IMR-90 (cell line): ENCODE measurements around the gene VPS37C.

Experiments used
- BHLHE40 ChIP-seq: fragments of 150-350 bp; IDR thresholded peaks from 2 replicates; pipeline ENCODE4 v1.6.1; 2016; ENCODE audit warnings: mild to moderate bottlenecking, low read depth, low read length
- CEBPB ChIP-seq: IDR thresholded peaks from 2 replicates; pipeline ENCODE4 v1.6.1; 2012; ENCODE audit warnings: low read depth, low read length, improper control_type of control experiment
- CHD1 ChIP-seq: IDR thresholded peaks from 2 replicates; pipeline ENCODE4 v1.6.1; 2012; ENCODE audit warnings: low read depth, low read length, improper control_type of control experiment
- MAFK ChIP-seq: IDR thresholded peaks from 2 replicates; pipeline ENCODE4 v1.6.1; 2012; ENCODE audit warnings: low read depth, low read length, improper control_type of control experiment
- MAZ ChIP-seq: IDR thresholded peaks from 2 replicates; pipeline ENCODE4 v1.6.1; 2012; ENCODE audit warnings: low read depth, mild to moderate bottlenecking, low read length, improper control_type of control experiment, moderate library complexity, borderline replicate concordance
- MXI1 ChIP-seq: IDR thresholded peaks from 2 replicates; pipeline ENCODE4 v1.6.1; 2012; ENCODE audit warnings: low read depth, mild to moderate bottlenecking, low read length, moderate library complexity, borderline replicate concordance
- NFE2L2 ChIP-seq: fragments of 150-350 bp; IDR thresholded peaks from 2 replicates; pipeline ENCODE4 v1.6.1; 2016; ENCODE audit warnings: low read depth, mild to moderate bottlenecking, low read length
- POLR2A ChIP-seq: IDR thresholded peaks from 2 replicates; pipeline ENCODE4 v1.6.1; 2012; ENCODE audit warnings: mild to moderate bottlenecking, low read depth, low read length
- RAD21 ChIP-seq: IDR thresholded peaks from 2 replicates; pipeline ENCODE4 v1.6.1; 2012; ENCODE audit warnings: low read length, improper control_type of control experiment
- RCOR1 ChIP-seq: IDR thresholded peaks from 2 replicates; pipeline ENCODE4 v1.6.1; 2012; ENCODE audit warnings: mild to moderate bottlenecking, low read length, improper control_type of control experiment; ENCODE audit not compliant: insufficient replicate concordance
- RFX5 ChIP-seq: IDR thresholded peaks from 2 replicates; pipeline ENCODE4 v1.8.0; 2012; ENCODE audit warnings: low read depth, mild to moderate bottlenecking, low read length, moderate library complexity
- SMC3 ChIP-seq: fragments of 150-350 bp; IDR thresholded peaks from 2 replicates; pipeline ENCODE4 v1.6.1; 2016; ENCODE audit warnings: low read depth, mild to moderate bottlenecking, antibody characterized with exemption, low read length, moderate library complexity
- TF ChIP-seq, protein P1 (sequence below): conservative IDR thresholded peaks from 2 replicates; pipeline ENCODE4 v1.5.1; 2012; ENCODE audit warnings: mild to moderate bottlenecking, low read depth, low read length, improper control_type of control experiment
- TF ChIP-seq, protein P2 (sequence below): fragments of 150-350 bp; IDR thresholded peaks from 2 replicates; pipeline ENCODE4 v1.6.1; 2017; ENCODE audit warnings: mild to moderate bottlenecking, antibody characterized with exemption, low read length, low read depth

DNA sequence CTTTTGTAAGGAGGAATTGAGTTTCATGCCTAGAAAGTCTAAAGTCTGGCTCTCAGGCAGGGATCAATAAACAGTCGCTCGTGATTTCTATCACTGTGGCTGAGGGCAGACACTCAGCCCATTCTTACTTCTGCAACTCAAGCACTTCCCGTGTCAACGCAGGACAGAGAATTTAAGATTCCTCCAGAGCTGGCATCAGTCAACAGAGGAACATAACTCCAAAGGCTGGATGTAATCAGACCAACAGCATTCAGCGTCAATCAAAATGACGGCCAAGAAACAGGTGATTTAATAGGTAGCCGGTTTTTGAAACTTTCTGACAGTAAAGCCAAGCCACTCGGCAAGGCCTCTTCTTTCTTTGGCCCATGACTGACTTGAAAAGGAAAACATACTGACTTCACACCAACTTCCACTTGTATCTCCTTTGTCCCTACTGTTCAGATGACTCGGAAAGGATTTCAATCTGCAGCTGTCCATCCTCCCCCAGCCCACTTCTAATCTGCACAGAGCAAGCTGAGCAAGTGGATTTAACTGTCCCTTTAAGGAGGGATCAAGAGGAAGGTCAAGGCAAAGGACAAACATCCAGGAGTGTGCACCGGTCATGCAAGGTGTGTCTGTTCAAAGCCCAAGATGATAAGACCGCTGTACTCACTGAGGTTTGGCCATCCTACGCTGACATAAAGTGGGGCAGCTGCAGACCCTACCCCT is 9.5 kb downstream of the VPS37C start:
- no peak for TF ChIP-seq POLR2A
- no peak for TF ChIP-seq RFX5
- TF ChIP-seq, protein P1, sequence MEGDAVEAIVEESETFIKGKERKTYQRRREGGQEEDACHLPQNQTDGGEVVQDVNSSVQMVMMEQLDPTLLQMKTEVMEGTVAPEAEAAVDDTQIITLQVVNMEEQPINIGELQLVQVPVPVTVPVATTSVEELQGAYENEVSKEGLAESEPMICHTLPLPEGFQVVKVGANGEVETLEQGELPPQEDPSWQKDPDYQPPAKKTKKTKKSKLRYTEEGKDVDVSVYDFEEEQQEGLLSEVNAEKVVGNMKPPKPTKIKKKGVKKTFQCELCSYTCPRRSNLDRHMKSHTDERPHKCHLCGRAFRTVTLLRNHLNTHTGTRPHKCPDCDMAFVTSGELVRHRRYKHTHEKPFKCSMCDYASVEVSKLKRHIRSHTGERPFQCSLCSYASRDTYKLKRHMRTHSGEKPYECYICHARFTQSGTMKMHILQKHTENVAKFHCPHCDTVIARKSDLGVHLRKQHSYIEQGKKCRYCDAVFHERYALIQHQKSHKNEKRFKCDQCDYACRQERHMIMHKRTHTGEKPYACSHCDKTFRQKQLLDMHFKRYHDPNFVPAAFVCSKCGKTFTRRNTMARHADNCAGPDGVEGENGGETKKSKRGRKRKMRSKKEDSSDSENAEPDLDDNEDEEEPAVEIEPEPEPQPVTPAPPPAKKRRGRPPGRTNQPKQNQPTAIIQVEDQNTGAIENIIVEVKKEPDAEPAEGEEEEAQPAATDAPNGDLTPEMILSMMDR, result no peak
- TF ChIP-seq CEBPB, result no peak
- TF ChIP-seq RCOR1, result no peak
- no peak for TF ChIP-seq MAZ
- TF ChIP-seq RAD21, result no peak
- TF ChIP-seq, protein P2, sequence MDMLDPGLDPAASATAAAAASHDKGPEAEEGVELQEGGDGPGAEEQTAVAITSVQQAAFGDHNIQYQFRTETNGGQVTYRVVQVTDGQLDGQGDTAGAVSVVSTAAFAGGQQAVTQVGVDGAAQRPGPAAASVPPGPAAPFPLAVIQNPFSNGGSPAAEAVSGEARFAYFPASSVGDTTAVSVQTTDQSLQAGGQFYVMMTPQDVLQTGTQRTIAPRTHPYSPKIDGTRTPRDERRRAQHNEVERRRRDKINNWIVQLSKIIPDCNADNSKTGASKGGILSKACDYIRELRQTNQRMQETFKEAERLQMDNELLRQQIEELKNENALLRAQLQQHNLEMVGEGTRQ, result no peak
- no peak for TF ChIP-seq SMC3
- TF ChIP-seq MXI1, result no peak
- no peak for TF ChIP-seq BHLHE40
- TF ChIP-seq MAFK, result no peak
- TF ChIP-seq CHD1, result no peak
- TF ChIP-seq NFE2L2, result no peak
